H9 (cell line): ENCODE data around the gene ROBO1. TPM values are rescaled to one million over a fixed set of nuclear protein-coding genes. Genes with fewer than 3 reads are reported as not detected.

ENCODE experiments used
- DNase-seq: peaks from one replicate; pipeline ENCODE4 v3.0.0-alpha.2; 2017
- H2AFZ ChIP-seq: one replicate; pipeline ENCODE4 v1.6.1; 2013; ENCODE audit warnings: mild to moderate bottlenecking, low read length, control low read depth, moderate library complexity
- H2AK5ac ChIP-seq: 2 replicates; pipeline ENCODE4 v1.6.1; 2013; ENCODE audit warnings: low read length, control low read depth, mixed read lengths; ENCODE audit not compliant: insufficient read length
- H2BK120ac ChIP-seq: one replicate; pipeline ENCODE4 v1.6.1; 2013; ENCODE audit warnings: low read depth, mild to moderate bottlenecking, low read length, control low read depth, inconsistent platforms; ENCODE audit not compliant: poor library complexity, severe bottlenecking
- H2BK12ac ChIP-seq: 2 replicates; pipeline ENCODE4 v1.6.1; 2013; ENCODE audit warnings: low read length, control low read depth, mixed read lengths, low read depth; ENCODE audit not compliant: insufficient read length
- H2BK15ac ChIP-seq: 2 replicates; pipeline ENCODE4 v1.6.1; 2013; ENCODE audit warnings: low read depth, low read length, control low read depth
- H2BK20ac ChIP-seq: one replicate; pipeline ENCODE4 v1.6.1; 2013; ENCODE audit warnings: low read depth, mild to moderate bottlenecking, low read length, control low read depth, inconsistent platforms; ENCODE audit not compliant: poor library complexity, severe bottlenecking
- H2BK5ac ChIP-seq: 2 replicates; pipeline ENCODE4 v1.6.1; 2013; ENCODE audit warnings: low read length, control low read depth, mixed read lengths; ENCODE audit not compliant: insufficient read length
- H3K14ac ChIP-seq: 2 replicates; pipeline ENCODE4 v1.6.1; 2013; ENCODE audit warnings: low read length, control low read depth; ENCODE audit not compliant: insufficient read depth
- H3K18ac ChIP-seq: 2 replicates; pipeline ENCODE4 v1.6.1; 2013; ENCODE audit warnings: low read depth, mild to moderate bottlenecking, mixed read lengths, low read length, control low read depth; ENCODE audit not compliant: insufficient read length
- H3K23ac ChIP-seq: 2 replicates; pipeline ENCODE4 v1.6.1; 2013; ENCODE audit warnings: low read length, control low read depth, mixed read lengths, low read depth; ENCODE audit not compliant: insufficient read length
- H3K23me2 ChIP-seq: 2 replicates; pipeline ENCODE4 v1.6.1; 2013; ENCODE audit warnings: low read depth, mild to moderate bottlenecking, mixed read lengths, low read length, control low read depth; ENCODE audit not compliant: insufficient read length, poor library complexity, severe bottlenecking
- H3K27ac ChIP-seq: 2 replicates; pipeline ENCODE4 v1.5.1; 2013; ENCODE audit warnings: low read length, control low read depth, mixed read lengths, low read depth; ENCODE audit not compliant: insufficient read length
- H3K27me3 ChIP-seq: 2 replicates; pipeline ENCODE4 v1.6.1; 2013; ENCODE audit warnings: low read length, control low read depth, inconsistent platforms; ENCODE audit not compliant: insufficient read depth
- H3K4ac ChIP-seq: 2 replicates; pipeline ENCODE4 v1.6.1; 2013; ENCODE audit warnings: low read depth, mild to moderate bottlenecking, control low read depth, inconsistent platforms, low read length, moderate library complexity
- H3K4me1 ChIP-seq: 2 replicates; pipeline ENCODE4 v1.6.1; 2013; ENCODE audit warnings: low read length, control low read depth, inconsistent platforms; ENCODE audit not compliant: insufficient read depth
- H3K4me2 ChIP-seq: 2 replicates; pipeline ENCODE4 v1.6.1; 2013; ENCODE audit warnings: low read length, control low read depth, mixed read lengths; ENCODE audit not compliant: insufficient read length, insufficient read depth
- H3K56ac ChIP-seq: 2 replicates; pipeline ENCODE4 v1.6.1; 2013; ENCODE audit warnings: low read depth, mild to moderate bottlenecking, mixed read lengths, low read length, control low read depth; ENCODE audit not compliant: insufficient read length
- H3K79me1 ChIP-seq: 2 replicates; pipeline ENCODE4 v1.6.1; 2013; ENCODE audit warnings: low read depth, mild to moderate bottlenecking, moderate library complexity, low read length, control low read depth, inconsistent platforms; ENCODE audit not compliant: insufficient read depth, poor library complexity, severe bottlenecking
- H3K79me2 ChIP-seq: 2 replicates; pipeline ENCODE4 v1.6.1; 2013; ENCODE audit warnings: low read length, control low read depth, inconsistent platforms; ENCODE audit not compliant: insufficient read depth
- H3K9ac ChIP-seq: 2 replicates; pipeline ENCODE4 v1.6.1; 2013; ENCODE audit warnings: low read length, control low read depth, mixed read lengths; ENCODE audit not compliant: insufficient read length; ENCODE audit errors: extremely low read depth
- H3K9me3 ChIP-seq: one replicate; pipeline ENCODE4 v1.6.1; 2013; ENCODE audit warnings: low read depth, low read length, inconsistent platforms; ENCODE audit not compliant: control insufficient read depth
- H3T11ph ChIP-seq: one replicate; pipeline ENCODE4 v1.6.1; 2013; ENCODE audit warnings: mild to moderate bottlenecking, low read length, control low read depth, inconsistent platforms
- H4K20me1 ChIP-seq: one replicate; pipeline ENCODE4 v1.6.1; 2013; ENCODE audit not compliant: control insufficient read depth, insufficient read length, insufficient read depth
- H4K5ac ChIP-seq: 2 replicates; pipeline ENCODE4 v1.6.1; 2013; ENCODE audit warnings: low read depth, mild to moderate bottlenecking, mixed read lengths, low read length, control low read depth; ENCODE audit not compliant: insufficient read length
- H4K8ac ChIP-seq: replicated peaks from 2 replicates; pipeline ENCODE4 v1.6.1; 2013; ENCODE audit warnings: low read length, control low read depth, mixed read lengths, low read depth; ENCODE audit not compliant: insufficient read length
- H4K91ac ChIP-seq: 2 replicates; pipeline ENCODE4 v1.6.1; 2013; ENCODE audit warnings: low read depth, mild to moderate bottlenecking, moderate library complexity, mixed read lengths, low read length, control low read depth; ENCODE audit not compliant: insufficient read length
- H3K27ac Mint-ChIP-seq, 3 experiments: 2 replicates in 2 of 3; 3 replicates in 1 of 3; pipeline ENCODE4 v1.8.0; 2020 to 2021; ENCODE audit warnings: mixed read lengths in 3 of 3, mild to moderate bottlenecking in 1 of 3, moderate library complexity in 1 of 3
- H3K27me3 Mint-ChIP-seq: 2 replicates; pipeline ENCODE4 v1.8.0; 2021; ENCODE audit warnings: low read depth, mild to moderate bottlenecking, moderate library complexity, mixed read lengths
- H3K36me3 Mint-ChIP-seq, 3 experiments: 2 replicates in 2 of 3; 3 replicates in 1 of 3; pipeline ENCODE4 v1.8.0; 2020 to 2021; ENCODE audit warnings: low read depth in 3 of 3, mixed read lengths in 3 of 3; ENCODE audit not compliant: insufficient read depth in 1 of 3
- H3K4me1 Mint-ChIP-seq, 2 experiments: 2 replicates each; pipeline ENCODE4 v1.8.0; 2020; ENCODE audit warnings: mixed read lengths in 2 of 2
- H3K4me3 Mint-ChIP-seq, 2 experiments: 2 replicates in 1 of 2; 3 replicates in 1 of 2; pipeline ENCODE4 v1.8.0; 2020 to 2021; ENCODE audit warnings: mild to moderate bottlenecking in 2 of 2, mixed read lengths in 2 of 2, moderate library complexity in 1 of 2
- H3K9me3 Mint-ChIP-seq, 2 experiments: 2 replicates in 1 of 2; 3 replicates in 1 of 2; pipeline ENCODE4 v1.8.0; 2020; ENCODE audit warnings: mild to moderate bottlenecking in 2 of 2, mixed read lengths in 2 of 2, moderate library complexity in 1 of 2
- WGBS: extraction: QIAGEN DNeasy Blood & Tissue Kit; methylation state at CpG from one replicate; pipeline ENCODE4 v1.1.7; 2013; ENCODE audit warnings: missing lambda C conversion rate, low lambda C conversion rate, mixed read lengths; ENCODE audit not compliant: insufficient read length; ENCODE audit errors: extremely low coverage; 5-methylcytosine and 5-hydroxymethylcytosine counted together
- total RNA-seq: library from RNA; stranded (reverse); gene quantifications from 2 replicates; pipeline ENCODE4 v1.2.1, GENCODE V29; 2021
- TF ChIP-seq, protein P1 (sequence below): fragments of 200-600 bp; sonication (generic); conservative IDR thresholded peaks from 3 replicates; pipeline ENCODE4 v1.8.0; 2021; ENCODE audit warnings: antibody characterized with exemption, mild to moderate bottlenecking

The ROBO1 gene
- total RNA-seq, 1 experiment from 2014 or later: 62.7 TPM

DNA sequence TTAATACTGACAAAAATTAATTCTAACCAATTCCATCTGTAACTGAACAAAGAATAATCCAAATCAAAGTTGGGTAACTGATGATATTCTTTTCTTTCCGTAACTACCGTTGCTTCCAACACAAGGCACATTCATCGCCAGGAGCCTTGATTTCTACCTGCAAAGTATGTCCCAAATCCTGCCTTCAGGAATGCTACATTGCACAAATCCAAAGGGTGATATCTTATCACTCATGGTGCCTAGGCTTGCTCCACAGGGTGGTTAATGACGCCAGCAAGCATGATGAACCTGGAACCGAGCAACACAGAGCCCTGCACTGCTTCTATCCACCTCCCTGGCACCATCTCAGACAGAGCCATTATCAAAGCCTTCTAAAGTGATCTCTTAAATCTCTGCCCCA lies 772.7 kb downstream of the ROBO1 start:
- Mint-ChIP-seq H3K27ac (peak overlapping the region; percentile 3 to 63 (median 34); a peak in 5 of 7 replicates), H3K36me3 (peaks cover 2 to 16% (median 3%) of the 10 kb centered on the region in 3 experiments; a peak in 5 of 7 replicates), H3K27me3 (no peaks in the 10 kb centered on the region), H3K4me3 (no peak overlapping the region), H3K4me1 (peaks cover 34 to 37% of the 10 kb centered on the region in 2 experiments), H3K9me3 (no peaks in the 10 kb centered on the region; a peak in 2 of 5 replicates)
- Histone ChIP-seq H3T11ph (no peak overlapping the region), H3K23ac (no peak overlapping the region), H3K4ac (no peak overlapping the region), H3K18ac (no peak overlapping the region), H2BK15ac (no peak overlapping the region), H3K79me2 (peaks cover 10% of the 10 kb centered on the region; the same call in 1 of the 2 replicates), H2AK5ac (no peak overlapping the region), H3K79me1 (no peaks in the 10 kb centered on the region), H2BK12ac (no peak overlapping the region), H2BK20ac (no peak overlapping the region), H3K27me3 (no peaks in the 10 kb centered on the region), H4K5ac (no peak overlapping the region), H2AFZ (no peak overlapping the region), H3K56ac (no peak overlapping the region), H3K14ac (no peak overlapping the region), H4K91ac (no peak overlapping the region), H3K9ac (no peak overlapping the region), H4K20me1 (no peaks in the 10 kb centered on the region), H2BK5ac (no peak overlapping the region), H2BK120ac (no peak overlapping the region), H4K8ac (no peak overlapping the region), H3K9me3 (no peaks in the 10 kb centered on the region), H3K4me1 (peaks cover 2% of the 10 kb centered on the region; the same call in 1 of the 2 replicates), H3K27ac (no peak overlapping the region), H3K4me2 (no peak overlapping the region), H3K23me2 (no peaks in the 10 kb centered on the region)
- no peak for DNase-seq
- TF ChIP-seq, protein P1, sequence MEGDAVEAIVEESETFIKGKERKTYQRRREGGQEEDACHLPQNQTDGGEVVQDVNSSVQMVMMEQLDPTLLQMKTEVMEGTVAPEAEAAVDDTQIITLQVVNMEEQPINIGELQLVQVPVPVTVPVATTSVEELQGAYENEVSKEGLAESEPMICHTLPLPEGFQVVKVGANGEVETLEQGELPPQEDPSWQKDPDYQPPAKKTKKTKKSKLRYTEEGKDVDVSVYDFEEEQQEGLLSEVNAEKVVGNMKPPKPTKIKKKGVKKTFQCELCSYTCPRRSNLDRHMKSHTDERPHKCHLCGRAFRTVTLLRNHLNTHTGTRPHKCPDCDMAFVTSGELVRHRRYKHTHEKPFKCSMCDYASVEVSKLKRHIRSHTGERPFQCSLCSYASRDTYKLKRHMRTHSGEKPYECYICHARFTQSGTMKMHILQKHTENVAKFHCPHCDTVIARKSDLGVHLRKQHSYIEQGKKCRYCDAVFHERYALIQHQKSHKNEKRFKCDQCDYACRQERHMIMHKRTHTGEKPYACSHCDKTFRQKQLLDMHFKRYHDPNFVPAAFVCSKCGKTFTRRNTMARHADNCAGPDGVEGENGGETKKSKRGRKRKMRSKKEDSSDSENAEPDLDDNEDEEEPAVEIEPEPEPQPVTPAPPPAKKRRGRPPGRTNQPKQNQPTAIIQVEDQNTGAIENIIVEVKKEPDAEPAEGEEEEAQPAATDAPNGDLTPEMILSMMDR: no peak
- WGBS: no CpG with 5 or more reads among the region's 5 CpGs
